NOMO-1 treated with dmso at 0.1 percent for 144 hours (cell line): ENCODE results near the gene RAP1GDS1.
"Not testable (repeated sequence)": the region's sequence is repeated elsewhere in the genome, so short reads cannot be mapped to it uniquely, and the experiment has no call there.

Experiments used
- DNase-seq: peaks from one replicate; lab custom pipeline; 2025; ENCODE audit not compliant: unreplicated experiment; lab: John Stamatoyannopoulos, UW

The RAP1GDS1 gene

GRCh38 chr4:98479590-98479989 lies 218.4 kb downstream of the RAP1GDS1 start:
- DNase-seq: not testable (repeated sequence)

DNA sequence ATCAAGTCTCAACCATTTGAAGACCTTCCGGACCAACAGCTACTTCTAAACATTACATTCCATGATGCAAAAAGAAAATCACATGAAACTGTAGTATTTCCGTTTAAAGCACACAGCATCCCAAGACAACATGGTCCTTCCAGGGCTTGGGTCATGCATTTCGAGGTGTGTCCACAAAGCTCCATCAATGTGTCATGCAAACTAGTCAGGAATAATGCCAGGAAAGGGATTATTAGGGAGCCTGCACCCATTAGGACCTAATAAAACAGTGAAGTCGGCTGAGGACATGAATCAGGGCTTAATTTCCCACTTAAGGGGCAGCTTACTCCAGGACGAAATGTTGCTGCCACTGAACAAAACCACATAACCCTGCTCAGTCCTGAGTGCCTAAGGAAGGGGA lies 219.4 kb downstream of the RAP1GDS1 start:
- no peak for DNase-seq

DNA sequence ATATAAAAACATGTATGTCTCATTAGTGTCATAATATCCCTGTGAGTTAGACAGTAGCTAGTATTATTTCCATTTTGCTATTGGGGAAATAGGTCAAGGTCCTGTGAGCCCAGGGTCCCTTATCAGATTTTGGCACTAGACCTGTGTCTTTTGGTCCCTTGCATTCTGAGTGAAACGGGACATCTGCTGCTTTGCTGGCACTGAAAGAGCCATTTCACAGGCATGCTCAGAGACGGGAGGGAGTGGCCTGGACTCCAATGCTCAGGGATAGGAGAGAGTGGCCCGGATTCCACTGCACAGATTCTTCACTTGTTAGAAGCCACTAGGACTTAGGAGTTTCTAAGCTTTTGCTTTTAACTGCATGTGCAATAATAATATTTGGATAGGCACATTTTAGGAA lies 220.0 kb downstream of the RAP1GDS1 start:
- no peak for DNase-seq

DNA sequence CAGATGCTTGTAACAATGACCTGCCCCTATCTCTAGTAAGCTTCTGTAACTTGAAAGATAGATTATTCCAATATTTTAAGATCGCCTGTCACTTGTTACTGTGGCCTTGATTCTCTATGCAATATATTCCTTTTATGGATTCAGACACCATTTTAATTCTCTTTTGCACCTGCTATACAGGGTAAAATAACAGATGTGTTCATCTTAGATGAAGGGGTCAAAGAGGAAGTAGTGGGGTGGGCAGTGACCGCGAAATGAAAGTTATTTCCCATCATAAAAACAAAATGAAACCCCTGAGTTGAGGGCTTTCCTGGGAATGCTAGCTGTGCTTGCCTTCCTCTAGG lies 221.3 kb downstream of the RAP1GDS1 start:
- DNase-seq: no peak

DNA sequence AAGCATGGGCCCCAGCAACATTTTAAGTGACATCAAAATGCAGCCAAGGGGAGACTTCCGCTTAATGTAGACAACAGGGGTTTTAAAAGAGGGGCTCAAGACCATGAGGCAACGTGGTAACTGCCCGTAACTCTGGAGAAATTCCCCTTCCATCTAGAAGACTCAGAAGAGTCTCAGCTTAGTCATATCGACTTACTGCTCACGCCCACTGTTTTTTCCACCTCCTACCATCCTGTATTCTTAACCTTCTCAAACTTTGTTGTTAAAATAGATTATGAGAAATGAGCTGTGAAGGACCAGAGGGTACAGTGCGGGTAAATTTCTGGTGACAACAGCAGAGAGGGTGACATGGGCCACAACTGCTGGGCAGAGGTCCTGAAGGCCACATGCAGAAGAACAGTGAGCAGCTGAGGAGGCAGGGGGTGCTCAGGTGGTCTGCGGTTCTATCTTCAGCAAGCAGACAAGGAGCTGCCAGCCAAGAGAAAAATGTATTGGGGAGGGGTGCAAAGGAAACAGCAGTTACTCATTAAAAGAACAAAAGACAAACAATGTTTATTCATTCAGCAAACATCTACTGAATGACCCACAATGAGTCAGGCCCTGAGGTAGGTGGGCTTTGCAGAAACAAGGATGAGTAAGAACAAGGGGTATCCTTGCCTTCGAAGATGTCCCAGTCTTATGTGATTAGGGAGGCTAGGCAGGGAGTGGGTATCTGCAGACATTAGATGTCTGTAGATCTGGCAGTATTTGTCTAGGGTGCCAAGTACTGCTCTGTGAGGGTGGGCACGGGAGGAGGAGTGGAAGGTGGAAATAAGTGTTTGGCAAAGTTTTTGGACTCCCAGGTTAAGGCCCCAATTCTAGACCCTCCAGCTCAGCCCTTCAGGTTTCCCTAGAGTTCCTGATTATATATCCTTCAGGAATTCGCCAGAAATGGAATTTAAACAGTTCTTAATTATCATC lies 221.9 kb downstream of the RAP1GDS1 start:
- no peak for DNase-seq

GRCh38 chr4:98484031-98484430 lies 222.8 kb downstream of the RAP1GDS1 start:
- no peak for DNase-seq

GRCh38 chr4:98485816-98486345 lies 224.7 kb downstream of the RAP1GDS1 start:
- DNase-seq: no peak

- no peak for DNase-seq
These were observed 229.1 kb downstream of the RAP1GDS1 start for GRCh38 chr4:98490251-98490650.

DNA sequence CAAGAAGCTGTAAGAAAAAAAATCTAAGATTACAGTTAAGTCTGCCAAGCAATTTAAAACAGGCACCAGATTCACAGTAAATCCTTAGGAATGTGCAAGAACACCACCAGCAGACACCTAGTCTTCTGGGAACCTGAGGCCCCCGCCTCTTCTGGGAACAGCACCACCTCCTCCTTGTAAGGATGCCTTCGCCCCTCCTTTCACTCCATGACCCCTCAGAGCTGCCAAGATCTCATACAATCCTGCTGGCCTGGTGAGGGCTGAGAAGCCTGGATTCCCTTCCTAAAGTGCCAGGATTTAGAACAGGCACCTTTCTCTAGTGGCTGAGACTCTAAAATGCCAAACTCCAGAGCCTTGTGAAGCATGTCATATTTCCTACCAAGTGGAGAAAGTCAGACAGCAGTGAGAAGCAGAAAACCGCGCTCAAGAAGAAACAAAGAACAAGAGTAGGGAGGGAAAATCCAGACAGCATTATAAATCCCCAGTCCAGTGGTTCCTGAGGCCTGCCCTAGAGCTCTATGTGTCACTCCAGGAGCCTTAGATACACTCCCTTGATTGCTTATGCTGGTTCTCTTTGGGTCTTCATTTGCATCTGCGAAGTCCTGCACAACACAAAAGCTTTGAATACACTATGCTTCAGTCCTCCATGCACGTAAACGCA lies 230.8 kb downstream of the RAP1GDS1 start:
- no peak for DNase-seq

- no peak for DNase-seq
These were observed 232.1 kb downstream of the RAP1GDS1 start for GRCh38 chr4:98493296-98493695.
